HL-60/S4 treated with phorbol 12-myristate 13-acetate at 8.2 ng/mL for 4 days and 3 days (cell line): Measurements from ENCODE around the gene IFITM2.
"Not testable (repeated sequence)": the region's sequence is repeated elsewhere in the genome, so short reads cannot be mapped to it uniquely, and the experiment has no call there.

Experiments used
- in situ Hi-C: fragments of 300-500 bp; cut with MboI; formaldehyde crosslinking; loops from 2 replicates; pipeline ENCODE4 v1.15.0; 2022; ENCODE audit warnings: low sequenced_read_pairs

Gene IFITM2

DNA sequence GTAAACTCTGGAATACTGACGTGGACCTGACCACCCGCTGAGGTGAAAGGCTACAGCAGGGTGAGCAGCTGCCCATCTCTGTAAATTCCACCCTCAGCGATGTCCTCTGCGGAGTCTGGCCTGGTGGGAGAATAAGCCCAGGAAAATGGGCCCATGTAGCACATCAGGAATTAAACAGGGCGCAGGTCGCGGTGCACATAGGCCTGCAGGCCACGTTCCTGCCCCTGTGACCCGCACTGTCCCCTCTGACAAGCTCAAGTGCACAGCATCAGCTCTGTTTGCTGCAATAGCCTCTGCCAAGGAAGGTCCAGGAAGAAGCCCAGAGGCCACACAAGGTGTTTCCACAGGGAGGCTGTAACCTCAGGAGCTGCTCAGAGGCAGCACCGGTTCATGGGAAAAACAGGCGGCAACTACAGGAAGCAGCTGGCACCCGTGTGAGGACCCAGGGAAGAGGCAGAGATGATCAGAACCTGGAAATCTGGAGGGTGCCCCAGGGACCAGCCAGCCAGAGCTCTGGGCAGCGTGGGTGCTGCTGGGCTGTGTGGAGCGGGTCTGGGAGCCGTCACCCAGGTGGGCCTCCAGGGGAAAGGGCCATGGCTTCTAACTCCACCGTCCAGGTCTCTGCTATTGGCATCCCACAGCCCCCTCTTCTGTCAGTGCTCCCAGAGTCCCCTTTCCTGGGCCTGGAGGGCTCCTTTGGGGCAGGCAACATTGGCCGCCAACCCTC is 808 bp upstream of the IFITM2 start:
- in situ Hi-C loops = no loop called here

DNA sequence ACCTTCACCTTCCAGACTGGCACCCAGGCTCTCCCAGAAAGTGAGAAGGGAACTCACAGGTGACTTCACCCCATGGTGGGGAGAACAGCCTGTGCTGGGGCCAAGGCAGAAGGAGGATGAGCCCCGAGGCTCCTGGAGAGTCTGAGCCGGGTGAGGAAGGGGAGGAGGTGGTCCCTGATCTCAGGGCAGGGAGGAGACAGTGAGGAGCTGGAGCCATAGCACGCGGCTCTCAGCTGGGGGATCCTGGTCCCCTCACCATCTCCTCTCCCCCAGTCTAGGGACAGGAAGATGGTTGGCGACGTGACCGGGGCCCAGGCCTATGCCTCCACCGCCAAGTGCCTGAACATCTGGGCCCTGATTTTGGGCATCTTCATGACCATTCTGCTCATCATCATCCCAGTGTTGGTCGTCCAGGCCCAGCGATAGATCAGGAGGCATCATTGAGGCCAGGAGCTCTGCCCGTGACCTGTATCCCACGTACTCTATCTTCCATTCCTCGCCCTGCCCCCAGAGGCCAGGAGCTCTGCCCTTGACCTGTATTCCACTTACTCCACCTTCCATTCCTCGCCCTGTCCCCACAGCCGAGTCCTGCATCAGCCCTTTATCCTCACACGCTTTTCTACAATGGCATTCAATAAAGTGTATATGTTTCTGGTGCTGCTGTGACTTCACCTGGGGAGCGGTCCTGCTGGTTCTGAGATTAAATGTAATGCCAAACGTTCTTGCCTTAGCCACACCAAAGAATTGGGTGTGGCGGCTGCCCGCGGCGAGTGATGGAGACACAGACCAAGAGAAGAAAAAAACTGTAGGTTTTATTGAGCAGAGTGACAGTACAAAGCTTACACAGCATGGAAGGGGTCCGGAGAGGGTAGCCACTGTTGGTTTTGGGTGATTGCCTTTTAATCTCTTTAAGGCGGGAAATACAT is 1.4 kb downstream of the IFITM2 start:
- in situ Hi-C loops = not testable (repeated sequence)

- in situ Hi-C loops = not testable (repeated sequence)
Measured at GRCh38 chr11:309979-310572, 2.5 kb downstream of the IFITM2 start.

- in situ Hi-C loops = not testable (repeated sequence)
Measured at GRCh38 chr11:311013-311748, 3.6 kb downstream of the IFITM2 start.

GRCh38 chr11:312092-312816 is 4.6 kb downstream of the IFITM2 start:
- in situ Hi-C loops = no loop called here

- in situ Hi-C loops = no loop called here
Measured at GRCh38 chr11:313304-313786, 5.7 kb downstream of the IFITM2 start.

DNA sequence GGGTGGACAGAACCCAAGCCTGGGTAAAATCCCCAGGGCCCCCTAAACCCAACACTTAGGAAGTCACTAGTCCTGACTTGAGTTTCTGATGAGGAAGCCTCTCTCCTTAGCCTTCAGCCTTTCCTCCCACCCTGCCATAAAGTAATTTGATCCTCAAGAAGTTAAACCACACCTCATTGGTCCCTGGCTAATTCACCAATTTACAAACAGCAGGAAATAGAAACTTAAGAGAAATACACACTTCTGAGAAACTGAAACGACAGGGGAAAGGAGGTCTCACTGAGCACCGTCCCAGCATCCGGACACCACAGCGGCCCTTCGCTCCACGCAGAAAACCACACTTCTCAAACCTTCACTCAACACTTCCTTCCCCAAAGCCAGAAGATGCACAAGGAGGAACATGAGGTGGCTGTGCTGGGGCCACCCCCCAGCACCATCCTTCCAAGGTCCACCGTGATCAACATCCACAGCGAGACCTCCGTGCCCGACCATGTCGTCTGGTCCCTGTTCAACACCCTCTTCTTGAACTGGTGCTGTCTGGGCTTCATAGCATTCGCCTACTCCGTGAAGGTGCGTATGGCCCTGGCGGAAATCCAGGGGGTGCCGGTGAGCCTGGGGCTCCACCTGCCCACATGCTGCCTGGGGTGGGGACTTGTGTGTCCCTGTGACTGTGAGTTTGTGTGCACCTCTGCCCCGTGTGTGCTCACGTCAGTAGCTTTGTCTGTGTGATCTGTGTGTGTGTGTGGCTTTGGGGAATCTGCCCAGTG is 6.4 kb downstream of the IFITM2 start, which contains the start of gene IFITM1:
IFITM1 (plus strand) TSS at position 254 of the 767 bp plus-strand sequence; CDS start at position 385, 131 bp downstream.
- in situ Hi-C loops = no loop called here

GRCh38 chr11:314554-314875 is 6.9 kb downstream of the IFITM2 start:
- in situ Hi-C loops = not testable (repeated sequence)

DNA sequence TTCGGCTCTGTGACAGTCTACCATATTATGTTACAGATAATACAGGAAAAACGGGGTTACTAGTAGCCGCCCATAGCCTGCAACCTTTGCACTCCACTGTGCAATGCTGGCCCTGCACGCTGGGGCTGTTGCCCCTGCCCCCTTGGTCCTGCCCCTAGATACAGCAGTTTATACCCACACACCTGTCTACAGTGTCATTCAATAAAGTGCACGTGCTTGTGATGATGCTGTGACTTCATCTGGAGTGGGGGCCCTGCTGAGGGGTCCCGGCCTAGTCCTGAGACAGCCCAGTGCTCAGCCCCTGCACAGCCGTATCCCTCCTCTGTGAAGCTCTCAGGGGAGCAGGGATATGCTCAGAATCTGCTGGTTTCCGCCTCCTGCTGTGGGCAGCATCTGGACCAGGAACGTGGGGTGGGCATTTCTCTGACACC is 7.5 kb downstream of the IFITM2 start:
- in situ Hi-C loops = no loop called here

DNA sequence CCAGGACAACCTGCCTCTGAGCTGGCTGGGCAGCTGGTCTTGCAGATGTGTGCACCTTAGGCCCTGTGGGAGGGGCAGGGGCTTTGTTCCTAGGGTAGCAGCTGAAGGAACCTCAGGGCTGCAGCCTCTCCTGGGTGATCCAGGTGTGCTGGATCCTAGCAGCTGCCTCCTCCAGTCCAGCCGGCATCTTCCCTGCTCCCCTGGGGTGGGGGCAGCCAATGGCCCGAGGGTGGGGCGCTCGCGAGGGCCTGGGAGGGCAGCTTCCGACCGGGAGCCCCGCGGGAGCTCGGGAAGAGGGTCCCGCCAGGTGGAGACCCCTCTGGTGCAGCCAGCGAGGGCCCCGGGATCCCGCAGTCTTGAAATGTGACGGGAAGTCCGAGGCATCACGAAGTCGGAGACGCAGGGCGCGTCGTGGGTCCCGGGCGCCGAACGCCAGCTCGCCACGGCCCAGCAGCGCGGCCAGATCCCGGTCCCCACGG is 7.9 kb downstream of the IFITM2 start:
- in situ Hi-C loops = no loop called here

- in situ Hi-C loops = no loop called here
Measured at GRCh38 chr11:316031-316701, 8.6 kb downstream of the IFITM2 start.

GRCh38 chr11:316891-317301 is 9.3 kb downstream of the IFITM2 start:
- in situ Hi-C loops = no loop called here

GRCh38 chr11:317668-318404 is 10.2 kb downstream of the IFITM2 start:
- in situ Hi-C loops = not testable (repeated sequence)

DNA sequence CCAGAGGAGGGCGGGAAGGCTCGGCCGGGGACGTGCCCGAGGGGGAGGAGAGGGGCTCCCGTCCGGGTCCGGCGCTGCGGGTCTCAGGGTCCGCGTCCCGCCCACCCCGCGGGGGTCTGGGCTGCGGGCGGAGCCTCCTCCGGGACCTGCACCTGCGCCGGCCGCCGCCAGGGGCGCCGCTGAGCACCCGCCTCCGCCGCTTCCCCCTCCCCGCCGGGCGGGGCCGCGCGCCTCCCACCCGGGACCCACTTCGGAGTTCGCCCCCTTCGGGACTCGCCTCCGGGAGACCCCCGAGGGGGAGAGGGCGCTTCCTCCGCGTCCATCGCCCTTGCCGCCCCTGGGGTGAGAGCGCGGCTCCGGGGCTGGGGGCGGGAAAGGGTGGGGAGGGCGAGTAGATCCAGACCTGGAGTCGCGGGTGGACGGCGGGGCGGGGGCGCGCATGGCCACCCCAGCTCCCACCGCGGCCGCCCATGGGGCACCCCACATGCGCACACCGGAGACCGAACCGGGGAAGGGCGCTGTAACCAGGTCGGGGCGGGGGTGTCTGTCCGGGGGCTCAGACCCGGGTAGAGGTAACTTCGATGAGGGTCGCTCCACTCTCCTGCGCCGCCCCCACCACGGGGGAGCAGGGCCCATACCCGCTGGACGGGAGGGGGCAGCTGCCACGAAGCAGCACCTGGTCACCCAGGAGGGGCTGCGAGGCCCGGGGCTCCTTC is 10.9 kb downstream of the IFITM2 start:
- in situ Hi-C loops = not testable (repeated sequence)

GRCh38 chr11:319121-319887 is 11.7 kb downstream of the IFITM2 start:
- in situ Hi-C loops = not testable (repeated sequence)

DNA sequence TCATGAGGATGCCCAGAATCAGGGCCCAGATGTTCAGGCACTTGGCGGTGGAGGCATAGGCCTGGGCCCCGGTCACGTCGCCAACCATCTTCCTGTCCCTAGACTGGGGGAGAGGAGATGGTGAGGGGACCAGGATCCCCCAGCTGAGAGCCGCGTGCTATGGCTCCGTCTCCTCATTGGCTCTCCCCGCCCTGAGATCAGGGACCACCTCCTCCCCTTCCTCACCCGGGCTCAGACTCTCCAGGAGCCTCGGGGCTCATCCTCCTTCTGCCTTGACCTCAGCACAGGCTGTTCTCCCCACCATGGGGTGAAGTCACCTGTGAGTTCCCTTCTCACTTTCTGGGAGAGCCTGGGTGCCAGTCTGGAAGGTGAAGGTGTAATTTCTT is 12.3 kb downstream of the IFITM2 start:
- in situ Hi-C loops = not testable (repeated sequence)

- in situ Hi-C loops = no loop called here
Measured at GRCh38 chr11:324156-324555, 16.5 kb downstream of the IFITM2 start.
